OCI-LY7 (cell line): ENCODE measurements around the gene TMEM218. TPM values are rescaled to one million over a fixed set of nuclear protein-coding genes. Genes with fewer than 3 reads are reported as not detected.

ENCODE experiments used
- BruUV-seq: library from RNA; stranded (reverse); fragments of 400-500 nt; replicated peaks from 2 replicates; lab custom pipeline; 2021; lab: Mats Ljungman, UMichigan
- CTCF ChIA-PET: fragments of 300-600 bp; sonication (Branson Sonifier 250); formaldehyde crosslinking; loops from one replicate; lab custom pipeline; 2022; ENCODE audit warnings: antibody characterized with exemption; ENCODE audit not compliant: unreplicated experiment; lab: Charles Lee
- POLR2A ChIA-PET: fragments of 300-600 bp; sonication (Branson Sonifier 250); formaldehyde crosslinking; loops from one replicate; lab custom pipeline; 2022; ENCODE audit warnings: antibody characterized with exemption; lab: Charles Lee
- DNase-seq: peaks from one replicate; pipeline ENCODE4 v3.0.0-alpha.2; 2015; ENCODE audit warnings: low spot score
- H2AFZ ChIP-seq: fragments of 200-600 bp; sonication (generic), shearing (Covaris generic); 2 replicates; pipeline ENCODE4 v1.6.1; 2014; ENCODE audit warnings: mild to moderate bottlenecking, antibody characterized with exemption, low read length, moderate library complexity
- H3K27ac ChIP-seq: fragments of 200-600 bp; sonication (generic); 2 replicates; pipeline ENCODE4 v1.5.1; 2014; ENCODE audit warnings: mixed run types, low read depth, mild to moderate bottlenecking, moderate library complexity, low read length, inconsistent platforms; ENCODE audit not compliant: poor library complexity, severe bottlenecking
- H3K36me3 ChIP-seq: fragments of 200-600 bp; sonication (generic); 2 replicates; pipeline ENCODE4 v1.6.1; 2014; ENCODE audit warnings: mild to moderate bottlenecking, antibody characterized with exemption, low read length, moderate library complexity, mixed read lengths; ENCODE audit not compliant: insufficient read depth
- H3K4me1 ChIP-seq: fragments of 200-600 bp; sonication (generic); 2 replicates; pipeline ENCODE4 v1.5.1; 2014; ENCODE audit warnings: mild to moderate bottlenecking, low read length; ENCODE audit not compliant: insufficient read depth, poor library complexity, severe bottlenecking
- H3K4me2 ChIP-seq: fragments of 200-600 bp; sonication (generic); 2 replicates; pipeline ENCODE4 v1.6.1; 2014; ENCODE audit warnings: mild to moderate bottlenecking, low read length
- H3K4me3 ChIP-seq: fragments of 200-600 bp; sonication (generic); 2 replicates; pipeline ENCODE4 v1.5.1; 2014; ENCODE audit warnings: mild to moderate bottlenecking, low read depth, low read length; ENCODE audit not compliant: poor library complexity, severe bottlenecking
- H3K79me2 ChIP-seq: fragments of 200-600 bp; sonication (generic); 2 replicates; pipeline ENCODE4 v1.6.1; 2016; ENCODE audit warnings: low read depth, mild to moderate bottlenecking, low read length, moderate library complexity, mixed read lengths; ENCODE audit not compliant: insufficient read depth
- H3K9me2 ChIP-seq: fragments of 200-600 bp; sonication (generic); 2 replicates; pipeline ENCODE4 v1.6.1; 2016; ENCODE audit warnings: mild to moderate bottlenecking, low read length, mixed read lengths; ENCODE audit not compliant: insufficient read depth
- H3K9me3 ChIP-seq: fragments of 200-600 bp; sonication (generic); 2 replicates; pipeline ENCODE4 v1.6.1; 2014; ENCODE audit warnings: mild to moderate bottlenecking, mixed run types, low read length, mixed read lengths
- H4K20me1 ChIP-seq: fragments of 200-600 bp; sonication (generic); 2 replicates; pipeline ENCODE4 v1.6.1; 2014; ENCODE audit warnings: mild to moderate bottlenecking, antibody characterized with exemption, low read length, moderate library complexity, mixed read lengths; ENCODE audit not compliant: insufficient read depth
- EZH2phosphoT487 ChIP-seq: fragments of 200-600 bp; sonication (generic); IDR thresholded peaks from 2 replicates; pipeline ENCODE4 v1.6.1; 2018; ENCODE audit warnings: low read depth, borderline replicate concordance, mild to moderate bottlenecking, mixed run types, antibody characterized with exemption, low read length, moderate library complexity, mixed read lengths
- intact Hi-C: fragments of 100-400 bp; cut with micrococcal nuclease; formaldehyde crosslinking; loops from one replicate; pipeline ENCODE4 v1.10.0; 2022; ENCODE audit not compliant: unreplicated experiment
- total RNA-seq, 2 experiments: library from RNA; depleted of rRNA in 1 of 2; stranded (reverse); fragments of >200 nt in 1 of 2; shearing (Covaris generic) in 1 of 2; gene quantifications; 2 replicates each; pipeline ENCODE4 v1.2.3, GENCODE V29; 2014 to 2022
- TF ChIP-seq, protein P1 (sequence below): fragments of 200-600 bp; sonication (generic); conservative IDR thresholded peaks from 2 replicates; pipeline ENCODE4 v1.5.1; 2014; ENCODE audit warnings: mild to moderate bottlenecking, antibody characterized with exemption, low read length, moderate library complexity, mixed read lengths

The TMEM218 gene
- total RNA-seq, 2 experiments from 2014 or later, result 24.4 to 28.1 TPM

DNA sequence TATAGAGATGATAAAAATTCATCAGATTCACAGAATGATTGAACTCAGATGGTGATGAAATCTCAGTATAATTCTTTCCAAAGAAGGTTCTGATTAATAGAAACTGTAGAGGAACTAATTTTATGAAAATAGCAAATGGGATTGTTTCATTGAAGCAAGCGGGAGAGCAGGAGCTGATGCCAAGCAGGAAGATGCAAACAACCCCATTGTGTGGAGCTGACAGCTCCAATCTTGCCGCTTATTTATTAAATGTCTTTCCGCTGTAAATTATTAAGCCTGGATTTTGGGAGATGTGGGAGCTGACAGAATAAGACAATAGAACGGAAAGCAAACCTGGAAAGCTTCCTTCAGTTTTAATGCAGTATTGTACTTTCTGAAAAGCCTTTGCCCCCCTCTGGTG is 6.0 kb upstream of the TMEM218 start:
- Histone ChIP-seq H2AFZ (no peak overlapping the region), H3K4me1 (peaks cover under 1% of the 10 kb centered on the region), H3K27ac (no peak overlapping the region), H4K20me1 (no peaks in the 10 kb centered on the region), H3K4me3 (no peak overlapping the region), H3K9me2 (no peaks in the 10 kb centered on the region), H3K4me2 (no peak overlapping the region), H3K9me3 (peaks cover 3% of the 10 kb centered on the region; the same call in 1 of the 2 replicates), H3K36me3 (no peaks in the 10 kb centered on the region), H3K79me2 (no peaks in the 10 kb centered on the region)
- intact Hi-C loops, result no loop called here
- ChIA-PET CTCF (no interaction called here), POLR2A (interaction anchor here (0.6 to 1.5 kb wide), 3 partner anchors 11 to 465 kb away, joined by 3 to 8 read pairs (median 3); no protein-coding TSS in a partner anchor)
- BruUV-seq, result no TSS peak
- TF ChIP-seq, protein P1, sequence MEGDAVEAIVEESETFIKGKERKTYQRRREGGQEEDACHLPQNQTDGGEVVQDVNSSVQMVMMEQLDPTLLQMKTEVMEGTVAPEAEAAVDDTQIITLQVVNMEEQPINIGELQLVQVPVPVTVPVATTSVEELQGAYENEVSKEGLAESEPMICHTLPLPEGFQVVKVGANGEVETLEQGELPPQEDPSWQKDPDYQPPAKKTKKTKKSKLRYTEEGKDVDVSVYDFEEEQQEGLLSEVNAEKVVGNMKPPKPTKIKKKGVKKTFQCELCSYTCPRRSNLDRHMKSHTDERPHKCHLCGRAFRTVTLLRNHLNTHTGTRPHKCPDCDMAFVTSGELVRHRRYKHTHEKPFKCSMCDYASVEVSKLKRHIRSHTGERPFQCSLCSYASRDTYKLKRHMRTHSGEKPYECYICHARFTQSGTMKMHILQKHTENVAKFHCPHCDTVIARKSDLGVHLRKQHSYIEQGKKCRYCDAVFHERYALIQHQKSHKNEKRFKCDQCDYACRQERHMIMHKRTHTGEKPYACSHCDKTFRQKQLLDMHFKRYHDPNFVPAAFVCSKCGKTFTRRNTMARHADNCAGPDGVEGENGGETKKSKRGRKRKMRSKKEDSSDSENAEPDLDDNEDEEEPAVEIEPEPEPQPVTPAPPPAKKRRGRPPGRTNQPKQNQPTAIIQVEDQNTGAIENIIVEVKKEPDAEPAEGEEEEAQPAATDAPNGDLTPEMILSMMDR, result no peak
- TF ChIP-seq EZH2phosphoT487, result no peak
- DNase-seq, result no peak

DNA sequence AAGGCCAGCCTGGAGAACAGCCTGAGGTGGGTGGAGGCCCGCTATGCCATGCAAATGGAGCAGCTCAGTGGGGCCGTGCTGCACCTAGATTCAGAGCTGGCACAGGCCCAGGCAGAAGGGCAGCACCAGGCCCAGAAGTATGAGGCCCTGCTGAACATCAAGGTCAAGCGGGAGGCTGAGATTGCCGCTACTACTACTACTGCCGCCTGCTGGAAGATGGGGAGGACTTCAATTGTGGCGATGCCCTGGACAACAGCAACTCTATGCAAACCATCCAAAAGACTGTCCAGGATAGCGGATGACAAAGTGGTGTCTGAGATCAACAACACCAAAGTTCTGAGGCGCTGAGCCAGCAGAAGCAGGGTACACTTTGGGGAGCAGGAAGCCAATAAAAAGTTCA is 3.1 kb upstream of the TMEM218 start:
- POLR2A ChIA-PET, result no interaction called here
- H3K4me2 ChIP-seq, result no peak overlapping the region
- intact Hi-C loops, result loop anchor here (5.0 kb wide), 2 partner anchors 42 to 317 kb away; no protein-coding TSS in a partner anchor
- peaks cover 17% of the 10 kb centered on the region for H3K4me1 ChIP-seq
- H3K9me2 ChIP-seq, result no peaks in the 10 kb centered on the region
- TF ChIP-seq, protein P1, result peak; percentile 38; the same call in 1 of the 2 replicates
- TF ChIP-seq EZH2phosphoT487, result no peak
- H3K79me2 ChIP-seq, result peaks cover 11% of the 10 kb centered on the region; the same call in 1 of the 2 replicates
- H3K27ac ChIP-seq, result no peak overlapping the region
- H4K20me1 ChIP-seq, result no peaks in the 10 kb centered on the region
- no peaks in the 10 kb centered on the region for H3K36me3 ChIP-seq
- DNase-seq, result no peak
- H3K4me3 ChIP-seq, result no peak overlapping the region
- no TSS peak for BruUV-seq
- H3K9me3 ChIP-seq, result peaks cover 7% of the 10 kb centered on the region; the same call in 1 of the 2 replicates
- H2AFZ ChIP-seq, result no peak overlapping the region
- CTCF ChIA-PET, result interaction anchor here (0.6 to 3.7 kb wide), 2 partner anchors 9 to 22 kb away, joined by 3 to 20 read pairs; no protein-coding TSS in a partner anchor

DNA sequence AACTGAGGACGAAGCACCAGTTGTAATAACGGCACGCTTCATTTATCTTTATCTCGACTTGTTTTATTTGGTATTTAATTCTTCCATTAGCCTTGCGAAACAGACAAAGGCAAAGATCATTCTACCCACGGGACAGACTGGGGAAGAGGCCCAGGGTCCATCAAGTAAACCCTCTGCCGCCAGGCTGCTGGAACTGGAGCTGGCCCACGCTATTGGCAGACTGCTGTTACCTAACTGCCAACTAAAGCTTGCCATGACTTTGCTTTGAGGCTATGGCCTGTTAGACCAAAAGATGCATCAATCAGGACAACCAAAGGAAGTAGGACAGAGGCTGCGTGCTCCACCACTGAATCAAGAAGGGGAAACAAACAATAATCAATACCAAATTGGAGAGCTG is 780 bp upstream of the TMEM218 start:
- Histone ChIP-seq H3K9me2 (no peaks in the 10 kb centered on the region), H3K79me2 (peaks cover 11% of the 10 kb centered on the region; the same call in 1 of the 2 replicates), H2AFZ (peak overlapping the region; percentile 59; the same call in 1 of the 2 replicates), H3K36me3 (peaks cover 5% of the 10 kb centered on the region; the same call in 1 of the 2 replicates), H3K9me3 (peaks cover 7% of the 10 kb centered on the region; the same call in 1 of the 2 replicates), H3K27ac (no peak overlapping the region), H3K4me2 (peak overlapping the region; percentile 61), H4K20me1 (no peaks in the 10 kb centered on the region), H3K4me1 (peaks cover 17% of the 10 kb centered on the region), H3K4me3 (peak overlapping the region; percentile 55)
- TSS peak; percentile 95 for BruUV-seq
- intact Hi-C loops, result loop anchor here (5.0 kb wide), 2 partner anchors 40 to 315 kb away; no protein-coding TSS in a partner anchor
- no peak for DNase-seq
- ChIA-PET CTCF (interaction anchor here (1.0 to 3.7 kb wide), 4 partner anchors 12 to 42 kb away, joined by 3 to 20 read pairs (median 6); no protein-coding TSS in a partner anchor), POLR2A (interaction anchor here (0.6 to 2.7 kb wide), 12 partner anchors 12 to 769 kb away, joined by 3 to 19 read pairs (median 6); partner anchors contain the start of gene CCDC15)
- TF ChIP-seq, protein P1, result no peak
- no peak for TF ChIP-seq EZH2phosphoT487
